Mononuclear cell (primary cell): ENCODE measurements around the gene TCF19. TPM values are rescaled to one million over a fixed set of nuclear protein-coding genes. Genes with fewer than 3 reads are reported as not detected.

ENCODE experiments used
- H3K27me3 ChIP-seq: 2 replicates; pipeline ENCODE4 v1.6.0; 2011; ENCODE audit warnings: low read length, control low read depth; ENCODE audit not compliant: insufficient read depth
- H3K4me1 ChIP-seq: 2 replicates; pipeline ENCODE4 v1.5.1; 2011; ENCODE audit warnings: mild to moderate bottlenecking, low read length, control low read depth; ENCODE audit not compliant: insufficient read depth
- H3K4me3 ChIP-seq: 2 replicates; pipeline ENCODE4 v1.5.1; 2011; ENCODE audit warnings: mild to moderate bottlenecking, low read length, moderate library complexity
- H3K9me3 ChIP-seq: 2 replicates; pipeline ENCODE4 v1.5.1; 2011; ENCODE audit warnings: low read depth, mild to moderate bottlenecking, control low read depth, low read length
- total RNA-seq: library from RNA; depleted of rRNA; stranded (reverse); fragments of >200 nt; gene quantifications from one replicate; pipeline ENCODE4 v1.2.3, GENCODE V29; 2012

Gene TCF19
- total RNA-seq, 1 donor, result 1.9 TPM

DNA sequence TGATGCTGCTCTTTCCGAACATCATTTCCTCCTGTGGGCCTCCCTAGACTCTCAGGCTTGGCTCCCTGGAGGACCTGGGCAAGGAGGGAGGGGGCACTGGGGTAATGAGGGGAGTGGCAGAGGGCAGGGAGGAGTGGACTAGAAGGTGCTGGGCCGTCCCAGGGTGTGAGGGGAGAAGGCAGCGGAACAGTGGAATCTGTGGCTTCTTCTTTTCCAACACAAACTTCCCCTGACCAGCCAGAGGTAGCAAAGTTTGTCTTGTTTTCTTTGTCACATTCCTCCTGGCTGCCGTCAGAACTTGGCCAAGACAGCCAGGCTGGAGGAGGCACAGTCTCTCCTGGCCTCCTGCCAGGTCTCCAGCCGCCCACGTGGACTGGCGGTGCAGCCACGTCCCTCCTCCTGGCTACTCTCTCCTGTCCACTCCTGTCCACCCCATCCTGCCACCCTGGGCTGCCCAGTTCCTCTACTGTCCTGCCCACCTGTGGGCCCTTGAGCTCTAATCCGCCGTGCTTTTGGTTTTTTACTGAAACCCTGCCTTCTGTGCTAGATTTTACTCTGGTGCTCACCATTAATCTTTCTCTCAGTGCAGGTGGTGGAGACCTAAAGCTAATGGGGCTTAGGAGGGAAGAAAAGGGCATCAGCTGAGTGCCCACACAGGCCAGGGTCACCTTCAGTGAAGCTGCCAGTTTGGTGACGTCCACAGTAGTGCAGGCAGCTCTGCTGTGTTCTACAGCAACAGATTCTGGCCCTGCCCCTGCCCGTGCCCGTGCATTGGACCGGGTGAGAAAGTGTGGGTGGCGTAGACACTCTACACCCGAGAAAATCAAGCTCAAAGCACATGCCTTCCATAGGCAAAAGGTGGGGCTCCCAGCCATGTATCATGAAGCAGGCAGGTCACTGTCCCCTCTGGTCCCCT, 35.3 kb upstream of the TCF19 start:
- no peaks in the 10 kb centered on the region for H3K27me3 ChIP-seq
- no peaks in the 10 kb centered on the region for H3K4me1 ChIP-seq
- no peaks in the 10 kb centered on the region for H3K9me3 ChIP-seq
- no peak overlapping the region for H3K4me3 ChIP-seq

DNA sequence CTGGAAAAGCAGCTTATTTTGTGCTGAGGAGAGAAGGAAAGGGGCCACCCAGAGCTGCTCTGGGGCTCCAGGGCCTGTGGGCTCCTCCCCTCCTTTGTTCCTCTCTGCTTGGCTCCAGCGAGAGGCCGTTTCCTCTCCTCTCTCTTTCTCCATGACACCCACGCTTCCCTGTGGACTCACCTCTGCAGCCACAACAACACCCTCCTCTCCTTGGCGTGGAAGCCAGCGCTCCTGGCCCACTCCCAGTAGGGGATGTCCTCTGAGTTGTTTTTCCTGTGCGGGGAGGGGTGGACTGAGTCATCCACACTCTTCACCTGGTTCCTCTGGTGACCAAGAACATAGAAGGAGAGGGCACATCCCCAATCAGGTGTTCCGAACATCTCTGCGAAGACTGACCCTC, 33.2 kb upstream of the TCF19 start:
- no peaks in the 10 kb centered on the region for H3K4me1 ChIP-seq
- no peaks in the 10 kb centered on the region for H3K9me3 ChIP-seq
- no peaks in the 10 kb centered on the region for H3K27me3 ChIP-seq
- H3K4me3 ChIP-seq, result no peak overlapping the region

DNA sequence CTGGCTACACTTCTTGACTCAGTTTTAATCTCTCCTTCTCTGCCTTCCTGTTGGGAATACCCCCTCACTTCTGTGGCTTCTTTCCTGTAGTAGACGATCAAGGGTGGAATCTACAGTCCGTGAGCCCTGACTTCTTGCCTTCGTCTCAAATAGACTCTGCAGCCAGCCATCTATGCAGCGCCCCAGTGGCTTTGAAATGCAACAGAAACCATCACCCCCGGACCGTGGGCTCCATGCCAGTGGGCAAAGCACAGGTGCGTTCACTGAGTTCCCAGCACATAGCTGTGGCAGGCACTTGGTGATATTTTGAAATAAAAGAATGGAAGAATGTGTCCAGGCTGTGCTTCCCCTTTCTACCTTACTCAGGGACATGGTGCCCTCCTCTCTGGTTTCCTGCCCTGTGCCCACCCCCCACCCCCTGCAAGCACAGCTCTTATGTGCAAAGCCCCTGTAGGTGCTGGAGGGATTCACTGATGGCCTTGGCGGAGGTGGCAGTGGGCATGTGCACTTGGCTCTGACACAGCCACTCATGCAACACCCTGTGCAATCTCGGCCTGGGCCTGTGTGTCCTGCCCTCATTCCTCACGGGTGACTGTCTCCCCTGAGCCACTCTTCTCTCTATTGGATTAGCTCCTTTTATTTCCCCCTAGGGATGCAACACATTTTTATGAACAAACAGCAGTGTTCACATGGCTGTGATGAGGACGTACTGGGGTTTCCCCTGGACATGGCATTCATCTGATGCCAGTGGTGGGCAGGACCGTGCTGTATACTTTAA, 32.6 kb upstream of the TCF19 start:
- H3K4me1 ChIP-seq, result no peaks in the 10 kb centered on the region
- no peak overlapping the region for H3K4me3 ChIP-seq
- H3K27me3 ChIP-seq, result no peaks in the 10 kb centered on the region
- no peaks in the 10 kb centered on the region for H3K9me3 ChIP-seq

DNA sequence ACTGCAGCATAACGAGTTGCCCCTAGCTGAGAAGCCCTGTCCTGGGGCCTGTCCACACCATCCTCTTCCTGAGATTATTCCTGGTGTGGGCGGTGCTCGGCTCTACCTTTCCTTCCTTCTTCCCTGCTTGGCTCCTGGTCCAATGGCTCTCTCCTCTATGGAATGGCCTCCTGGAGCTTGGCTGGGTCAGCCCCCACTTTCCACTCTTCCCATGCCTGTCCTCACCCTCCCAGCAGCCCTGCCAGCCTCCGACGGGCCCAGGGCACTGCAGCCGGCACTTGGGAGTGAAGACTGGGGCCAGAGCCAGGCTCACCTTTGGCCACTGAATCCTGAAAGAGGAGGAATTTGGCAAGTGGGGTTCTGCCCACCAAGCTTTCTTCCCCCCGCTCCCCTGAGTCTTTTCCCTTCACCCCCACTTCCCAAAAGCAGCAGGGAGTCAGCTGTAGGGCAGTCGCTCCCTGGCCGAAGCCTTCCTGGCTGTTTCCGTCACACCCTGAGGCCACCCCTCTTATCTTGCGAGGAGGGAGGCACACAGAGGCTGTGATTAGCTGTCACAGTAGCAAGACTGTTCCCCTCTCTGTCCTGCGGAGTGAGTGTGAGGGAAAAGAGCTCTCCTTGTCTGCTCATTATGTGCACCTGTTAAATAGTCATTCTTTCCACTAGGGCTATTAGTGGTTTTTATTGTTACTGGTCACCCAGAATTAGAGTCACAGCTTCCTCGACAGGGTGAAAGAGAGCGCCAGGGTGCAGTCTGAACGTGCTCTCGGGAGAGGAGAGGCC, 31.8 kb upstream of the TCF19 start:
- Histone ChIP-seq H3K4me3 (no peak overlapping the region), H3K27me3 (no peaks in the 10 kb centered on the region), H3K4me1 (no peaks in the 10 kb centered on the region), H3K9me3 (no peaks in the 10 kb centered on the region)

DNA sequence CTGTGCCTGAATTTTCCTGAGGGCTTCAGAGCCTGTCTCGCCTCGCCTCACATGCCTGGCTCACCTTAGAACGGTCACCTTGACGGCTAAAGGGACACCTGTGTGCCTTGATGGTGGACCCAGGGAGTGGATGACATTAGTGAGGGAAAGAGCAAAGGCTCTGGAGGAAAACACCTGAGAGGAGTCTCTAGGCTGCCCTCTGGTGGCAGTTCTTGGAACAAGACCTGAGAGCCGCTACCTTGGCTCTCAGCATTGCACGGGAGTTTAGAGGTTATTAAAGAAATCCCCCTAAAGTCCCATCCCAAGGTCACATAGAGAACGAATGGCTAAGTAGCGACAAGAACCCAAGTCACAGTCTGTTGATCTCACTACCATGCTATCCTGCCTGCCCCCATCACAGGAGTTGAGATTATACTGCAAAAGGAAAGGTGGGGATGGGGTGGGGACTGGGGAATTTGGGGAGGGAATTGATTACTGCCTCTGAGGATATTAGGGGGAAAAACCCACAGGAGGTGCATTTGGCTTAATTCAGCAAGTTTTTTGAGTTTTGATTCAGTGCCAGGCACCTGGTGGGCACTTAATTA, 30.2 kb upstream of the TCF19 start:
- Histone ChIP-seq H3K27me3 (no peaks in the 10 kb centered on the region), H3K4me3 (no peak overlapping the region), H3K9me3 (no peaks in the 10 kb centered on the region), H3K4me1 (no peaks in the 10 kb centered on the region)

DNA sequence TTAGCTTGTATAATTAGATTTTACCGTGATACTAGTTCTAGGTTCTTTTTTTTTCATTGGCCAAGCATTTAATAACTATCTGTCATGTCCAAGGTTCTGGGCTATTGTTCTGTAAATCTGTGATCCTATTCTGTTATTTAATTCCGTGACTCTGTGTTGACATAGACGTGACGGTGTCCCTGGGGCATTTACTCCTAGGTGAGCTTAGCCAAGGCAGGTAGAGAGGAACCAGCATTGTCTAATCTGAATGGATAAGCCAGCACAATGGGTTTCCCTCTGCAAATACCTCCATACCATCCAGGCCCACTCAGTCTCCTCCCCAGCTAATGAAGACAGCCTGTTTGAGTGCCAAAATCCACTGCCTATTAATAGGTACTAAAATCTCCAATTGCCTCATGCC, 29.3 kb upstream of the TCF19 start:
- H3K4me1 ChIP-seq, result no peaks in the 10 kb centered on the region
- H3K27me3 ChIP-seq, result no peaks in the 10 kb centered on the region
- H3K9me3 ChIP-seq, result no peaks in the 10 kb centered on the region
- no peak overlapping the region for H3K4me3 ChIP-seq

DNA sequence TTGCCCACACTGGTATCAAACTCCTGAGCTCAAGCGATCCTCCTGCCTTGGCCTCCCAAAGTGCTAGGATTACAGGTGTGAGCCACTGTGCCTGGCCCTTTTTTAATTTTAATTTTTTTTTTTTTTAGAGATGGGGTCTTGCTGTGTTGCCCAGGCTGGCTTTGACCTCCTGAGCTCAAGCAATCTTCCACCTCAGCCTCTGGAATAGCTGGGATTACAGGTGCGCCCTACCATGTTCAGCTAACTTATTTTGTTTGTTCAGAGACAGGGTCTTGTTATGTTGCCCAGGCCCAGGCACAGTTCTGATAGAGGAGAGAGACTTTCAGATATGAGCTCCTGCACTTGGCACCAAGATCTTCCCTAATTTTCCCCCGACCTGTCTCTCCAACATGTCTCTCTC, 27.6 kb upstream of the TCF19 start:
- Histone ChIP-seq H3K9me3 (no peaks in the 10 kb centered on the region), H3K4me1 (no peaks in the 10 kb centered on the region), H3K4me3 (no peak overlapping the region), H3K27me3 (no peaks in the 10 kb centered on the region)

DNA sequence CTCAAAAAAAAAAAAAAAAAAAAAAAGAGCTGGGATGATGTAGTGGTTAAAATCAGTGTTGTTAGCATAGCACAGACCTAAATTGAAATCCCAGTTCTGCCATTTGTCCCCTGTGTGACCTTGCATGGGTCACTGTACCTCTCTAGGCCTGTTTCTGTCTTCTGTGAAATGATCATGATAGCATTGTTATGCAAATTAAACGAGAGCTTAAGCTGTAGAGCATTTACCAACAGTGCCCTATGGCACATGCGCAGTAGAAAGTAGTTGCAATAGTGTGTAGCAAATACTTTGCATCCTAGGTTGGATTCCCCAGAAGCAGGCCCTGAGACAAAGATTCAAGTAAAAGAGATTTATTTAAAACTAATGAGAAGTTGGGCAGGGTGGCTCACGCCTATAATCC, 26.8 kb upstream of the TCF19 start:
- Histone ChIP-seq H3K4me3 (no peak overlapping the region), H3K4me1 (no peaks in the 10 kb centered on the region), H3K9me3 (no peaks in the 10 kb centered on the region)

DNA sequence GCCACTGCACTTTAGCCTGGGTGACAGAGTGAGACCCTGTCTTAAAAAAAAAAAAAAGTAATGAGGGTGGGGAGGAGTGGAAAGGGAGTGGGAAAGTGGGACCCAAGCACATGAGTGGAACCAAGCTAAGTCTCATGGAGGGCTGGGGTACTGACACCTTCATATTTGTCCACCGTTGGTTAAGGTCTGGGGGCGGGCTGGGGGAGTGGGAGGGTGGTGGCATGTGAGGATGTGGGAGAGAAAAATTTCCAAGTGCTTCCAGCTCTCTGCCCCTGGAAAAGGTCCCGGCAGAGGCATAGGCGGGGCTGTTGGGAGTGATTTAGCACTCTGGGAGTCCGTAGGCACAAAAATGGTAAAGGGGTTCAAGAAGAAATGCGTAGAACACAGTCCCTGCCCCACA, 25.6 kb upstream of the TCF19 start:
- Histone ChIP-seq H3K4me3 (no peak overlapping the region), H3K4me1 (peaks cover 3% of the 10 kb centered on the region), H3K27me3 (no peaks in the 10 kb centered on the region), H3K9me3 (no peaks in the 10 kb centered on the region)

More for the DNA sequence above, 26.8 kb upstream of the TCF19 start:
- H3K27me3 ChIP-seq, result no peaks in the 10 kb centered on the region

DNA sequence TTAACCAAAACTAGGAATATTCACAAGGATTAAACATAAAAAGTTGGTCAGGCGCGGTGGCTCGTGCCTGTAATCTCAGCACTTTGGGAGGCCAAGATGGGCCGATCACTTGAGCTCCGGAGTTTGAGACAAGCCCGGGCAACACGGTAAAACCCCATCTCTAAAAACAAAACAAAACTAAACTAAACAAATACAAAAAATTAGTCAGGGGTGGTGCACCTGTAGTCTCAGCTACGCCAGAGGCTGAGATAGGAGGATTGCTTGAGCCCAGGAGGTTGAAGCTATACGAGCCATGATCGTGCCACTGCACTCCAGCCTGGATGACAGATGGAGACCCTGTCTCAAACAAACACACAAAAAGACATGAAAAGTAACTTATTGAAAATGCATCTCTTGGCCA, 22.7 kb upstream of the TCF19 start:
- Histone ChIP-seq H3K9me3 (no peaks in the 10 kb centered on the region), H3K4me1 (peaks cover 5% of the 10 kb centered on the region), H3K27me3 (no peaks in the 10 kb centered on the region), H3K4me3 (no peak overlapping the region)

DNA sequence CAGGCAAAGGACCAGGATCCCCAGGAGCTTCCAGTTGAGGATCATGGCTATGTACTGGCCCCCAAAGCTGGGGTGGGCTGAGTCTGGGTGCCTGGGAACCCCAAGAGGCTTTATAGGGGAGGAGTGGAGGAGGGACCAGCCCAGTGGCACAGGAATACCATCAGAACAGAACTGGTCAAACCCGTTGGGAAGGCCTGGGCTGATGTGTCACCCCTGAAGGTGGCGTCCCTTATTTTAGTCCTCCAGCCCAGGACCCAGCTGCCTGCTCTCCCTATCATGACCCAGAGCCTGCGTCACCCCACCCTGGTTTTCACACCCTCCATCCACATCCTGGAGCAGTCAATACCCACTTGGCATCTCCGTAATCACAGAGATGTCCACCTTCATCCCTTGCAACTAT, 19.4 kb upstream of the TCF19 start, which contains the start of gene PSORS1C2:
TSS of gene PSORS1C2 (minus strand) at position 85 of the 400 bp plus-strand sequence. CDS start at position 45, 40 bp downstream.
- Histone ChIP-seq H3K9me3 (no peaks in the 10 kb centered on the region), H3K27me3 (no peaks in the 10 kb centered on the region), H3K4me1 (peaks cover 5% of the 10 kb centered on the region), H3K4me3 (no peak within 1 kb of the TSS)

DNA sequence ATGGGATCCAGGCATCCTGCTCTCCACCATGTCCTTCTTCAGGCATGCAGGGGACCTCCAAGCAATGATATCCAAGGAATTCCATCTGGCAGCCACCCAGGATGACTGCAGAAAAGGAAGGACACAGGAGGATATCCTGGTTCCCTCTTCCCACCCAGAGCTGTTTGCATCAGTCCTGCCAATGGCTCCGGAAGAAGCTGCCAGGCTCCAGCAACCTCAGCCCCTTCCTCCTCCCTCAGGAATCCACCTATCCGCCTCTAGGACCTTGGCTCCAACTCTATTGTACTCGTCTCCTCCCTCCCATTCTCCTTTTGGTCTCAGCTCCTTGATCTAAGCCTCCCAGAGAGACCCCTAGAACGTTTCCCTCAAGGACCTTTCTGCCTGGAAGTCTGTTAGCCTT, 18.8 kb upstream of the TCF19 start:
- H3K4me1 ChIP-seq, result peaks cover 5% of the 10 kb centered on the region
- no peaks in the 10 kb centered on the region for H3K9me3 ChIP-seq
- H3K27me3 ChIP-seq, result no peaks in the 10 kb centered on the region

DNA sequence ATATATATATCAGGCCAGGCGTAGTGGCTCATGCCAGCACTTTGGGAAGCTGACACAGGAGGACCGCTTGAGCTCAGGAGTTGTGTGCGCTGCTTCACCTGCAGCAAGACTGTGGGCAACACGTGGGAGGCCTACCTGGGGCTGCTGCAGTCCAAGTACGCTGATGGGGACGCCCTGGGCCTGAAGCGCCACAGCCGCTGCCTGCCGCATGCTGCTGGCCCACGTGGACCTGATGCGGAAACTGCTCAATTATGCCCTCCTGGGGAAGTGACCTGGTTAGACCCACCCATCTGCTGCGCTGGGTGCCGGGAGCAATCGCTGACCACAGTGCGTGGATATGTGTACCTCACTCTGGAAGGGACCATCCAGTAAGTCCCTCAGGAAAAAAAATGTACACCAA, 17.7 kb upstream of the TCF19 start:
- Histone ChIP-seq H3K4me1 (peaks cover 5% of the 10 kb centered on the region), H3K4me3 (no peak overlapping the region), H3K9me3 (no peaks in the 10 kb centered on the region), H3K27me3 (no peaks in the 10 kb centered on the region)

More for the DNA sequence above, 18.8 kb upstream of the TCF19 start:
- no peak overlapping the region for H3K4me3 ChIP-seq

DNA sequence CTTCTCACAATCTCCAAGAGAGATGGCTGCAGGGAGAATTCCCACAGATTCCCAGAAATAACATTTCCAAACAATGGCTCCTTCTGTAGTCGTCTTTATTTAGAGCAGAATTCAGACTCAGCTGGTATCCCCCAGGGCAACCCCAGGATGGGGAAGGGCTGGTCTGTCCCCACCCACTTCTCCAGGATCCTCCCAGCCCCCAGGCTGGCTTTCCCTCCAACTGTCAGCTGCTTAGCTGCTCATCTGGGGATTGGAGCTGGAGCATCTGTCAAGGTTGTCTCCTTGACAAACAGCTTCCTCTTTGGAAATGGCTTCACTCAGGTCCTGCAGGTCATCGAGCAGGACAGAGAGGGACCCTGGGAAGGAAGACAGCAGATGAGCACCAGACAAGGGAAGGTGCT, 16.0 kb upstream of the TCF19 start:
- H3K27me3 ChIP-seq, result no peaks in the 10 kb centered on the region
- no peaks in the 10 kb centered on the region for H3K9me3 ChIP-seq
- H3K4me1 ChIP-seq, result peaks cover 5% of the 10 kb centered on the region
- no peak overlapping the region for H3K4me3 ChIP-seq
